H4 (cell line): ENCODE data around the gene USF3. TPM values are rescaled to one million over a fixed set of nuclear protein-coding genes. Genes with fewer than 3 reads are reported as not detected.

Experiments
- DNase-seq: peaks from one replicate; pipeline ENCODE4 v3.0.0-alpha.2; 2015; ENCODE audit warnings: low spot score
- total RNA-seq: library from RNA; depleted of rRNA; stranded (reverse); fragments of >200 nt; shearing (Covaris generic); gene quantifications from 2 replicates; pipeline ENCODE4 v1.2.3, GENCODE V29; 2014; rRNA removed

The USF3 gene
- total RNA-seq = 4.3 and 9.3 TPM in 2 replicates

- peak; percentile 22 for DNase-seq
Observed at GRCh38 chr3:113695786-113696645, at the start of gene USF3. USF3 (minus strand) TSS chr3:113696642; CDS start chr3:113674878, 21,764 bp downstream.

- peak; percentile 90 for DNase-seq
Observed at GRCh38 chr3:113745756-113746547, 49.5 kb upstream of the USF3 start, which contains the start of gene NAA50. NAA50 (minus strand) TSS chr3:113746249; CDS start chr3:113745949, 300 bp downstream.

GRCh38 chr3:113744941-113745755 is 48.7 kb upstream of the USF3 start:
- peak; percentile 88 for DNase-seq

GRCh38 chr3:113743006-113743630 is 46.7 kb upstream of the USF3 start:
- DNase-seq = no peak

- DNase-seq = no peak
Observed at GRCh38 chr3:113741620-113742019, 45.2 kb upstream of the USF3 start.

- no peak for DNase-seq
Observed at GRCh38 chr3:113741086-113741485, 44.6 kb upstream of the USF3 start.

- peak; percentile 57 for DNase-seq
Observed at GRCh38 chr3:113736548-113737089, 40.2 kb upstream of the USF3 start.

GRCh38 chr3:113731694-113732093 is 35.3 kb upstream of the USF3 start:
- DNase-seq = no peak

- no peak for DNase-seq
Observed at GRCh38 chr3:113730550-113730949, 34.1 kb upstream of the USF3 start.

GRCh38 chr3:113728661-113729060 is 32.2 kb upstream of the USF3 start:
- no peak for DNase-seq

- DNase-seq = no peak
Observed at GRCh38 chr3:113721636-113722035, 25.2 kb upstream of the USF3 start.

- no peak for DNase-seq
Observed at GRCh38 chr3:113719758-113720157, 23.3 kb upstream of the USF3 start.

GRCh38 chr3:113719294-113719693 is 22.9 kb upstream of the USF3 start:
- no peak for DNase-seq

GRCh38 chr3:113717818-113718217 is 21.4 kb upstream of the USF3 start:
- no peak for DNase-seq

GRCh38 chr3:113717308-113717707 is 20.9 kb upstream of the USF3 start:
- no peak for DNase-seq

GRCh38 chr3:113714702-113715101 is 18.3 kb upstream of the USF3 start:
- no peak for DNase-seq

GRCh38 chr3:113712129-113712528 is 15.7 kb upstream of the USF3 start:
- no peak for DNase-seq

GRCh38 chr3:113707835-113708234 is 11.4 kb upstream of the USF3 start:
- DNase-seq = no peak

- DNase-seq = no peak
Observed at GRCh38 chr3:113698956-113699355, 2.5 kb upstream of the USF3 start.

GRCh38 chr3:113698213-113698742 is 1.8 kb upstream of the USF3 start:
- DNase-seq = no peak
